GM21367 (cell line): ENCODE measurements around the gene ITIH2.
"Not testable (repeated sequence)": the region's sequence is repeated elsewhere in the genome, so short reads cannot be mapped to it uniquely, and the experiment has no call there.

Experiments
- ATAC-seq: cut with Tn5 transposase; IDR thresholded peaks from one replicate; pipeline ENCODE4 v1.9.1; 2021; ENCODE audit not compliant: unreplicated experiment

The ITIH2 gene

DNA sequence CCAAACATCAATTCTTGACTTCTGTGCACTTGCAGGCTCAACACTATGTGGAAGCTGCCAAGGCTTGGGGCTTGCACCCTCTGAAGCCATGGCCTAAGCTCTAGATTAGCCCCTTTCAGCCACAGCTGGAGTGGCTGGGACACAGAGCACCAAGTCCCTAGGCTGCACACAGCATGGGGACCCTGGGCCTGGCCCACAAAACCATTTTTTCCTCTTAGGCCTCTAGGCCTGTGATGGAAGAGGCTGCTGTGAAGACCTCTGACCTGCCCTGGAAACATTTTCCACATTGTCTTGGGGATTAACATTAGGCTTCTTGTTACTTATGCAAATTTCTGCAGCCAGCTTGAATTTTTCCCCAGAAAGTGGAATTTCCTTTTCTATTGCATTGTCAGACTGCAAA is 10.7 kb upstream of the ITIH2 start:
- not testable (repeated sequence) for ATAC-seq

DNA sequence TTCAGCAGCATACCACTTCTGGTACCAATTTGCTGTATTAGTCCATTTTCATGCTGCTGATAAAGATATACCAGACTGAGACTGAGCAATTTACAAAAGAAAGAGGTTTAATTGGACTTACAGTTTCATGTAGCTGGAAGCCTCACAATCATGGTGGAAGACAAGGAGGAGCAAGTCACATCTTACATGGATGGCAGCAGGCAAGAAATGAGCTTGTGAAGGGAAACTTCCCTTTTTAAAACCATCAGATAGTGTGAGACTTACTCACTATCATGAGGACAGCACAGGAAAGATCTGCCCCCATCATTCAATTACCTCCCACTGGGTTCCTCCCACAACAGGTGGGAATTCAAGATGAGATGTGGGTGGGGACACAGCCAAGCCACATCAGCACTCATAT is 9.9 kb upstream of the ITIH2 start:
- ATAC-seq = not testable (repeated sequence)

DNA sequence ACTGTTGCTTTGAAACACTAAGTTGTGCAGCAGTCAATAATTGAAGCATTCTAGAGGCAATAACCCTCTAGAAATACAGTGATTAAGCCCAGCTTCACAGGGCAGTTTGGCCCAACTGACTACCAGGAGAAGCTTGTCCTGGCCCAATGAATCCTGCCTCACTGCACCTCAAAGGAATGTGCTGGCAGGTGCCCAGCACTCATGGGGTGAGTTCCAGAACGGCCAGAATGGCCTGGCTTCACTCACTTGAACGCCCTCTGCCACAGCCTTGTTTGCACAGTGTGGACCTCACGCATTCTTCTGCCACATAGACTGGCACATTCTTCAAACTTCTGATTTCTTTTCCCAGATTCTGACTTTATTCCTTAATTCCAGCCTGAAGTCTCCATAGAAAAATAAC is 6.6 kb upstream of the ITIH2 start:
- ATAC-seq = no peak

DNA sequence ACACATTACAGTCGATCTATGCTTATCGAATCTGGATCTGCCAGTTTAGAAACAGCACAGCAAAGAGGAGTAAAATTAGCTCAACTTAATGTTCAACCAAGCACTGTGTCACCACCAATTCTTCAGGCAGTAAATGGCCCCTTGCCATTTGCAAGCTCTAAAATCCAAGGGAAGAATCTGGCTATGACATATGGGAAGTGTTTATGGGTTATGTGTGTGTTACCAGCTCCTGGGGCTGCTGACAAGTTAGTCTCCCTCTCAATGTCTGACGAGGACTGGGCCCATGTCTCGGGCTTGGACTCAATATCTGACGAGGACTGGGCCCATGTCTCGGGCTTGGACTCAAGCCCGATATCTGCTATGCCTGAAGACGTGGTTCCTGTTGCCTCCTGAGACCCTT is 5.7 kb upstream of the ITIH2 start:
- ATAC-seq = no peak

DNA sequence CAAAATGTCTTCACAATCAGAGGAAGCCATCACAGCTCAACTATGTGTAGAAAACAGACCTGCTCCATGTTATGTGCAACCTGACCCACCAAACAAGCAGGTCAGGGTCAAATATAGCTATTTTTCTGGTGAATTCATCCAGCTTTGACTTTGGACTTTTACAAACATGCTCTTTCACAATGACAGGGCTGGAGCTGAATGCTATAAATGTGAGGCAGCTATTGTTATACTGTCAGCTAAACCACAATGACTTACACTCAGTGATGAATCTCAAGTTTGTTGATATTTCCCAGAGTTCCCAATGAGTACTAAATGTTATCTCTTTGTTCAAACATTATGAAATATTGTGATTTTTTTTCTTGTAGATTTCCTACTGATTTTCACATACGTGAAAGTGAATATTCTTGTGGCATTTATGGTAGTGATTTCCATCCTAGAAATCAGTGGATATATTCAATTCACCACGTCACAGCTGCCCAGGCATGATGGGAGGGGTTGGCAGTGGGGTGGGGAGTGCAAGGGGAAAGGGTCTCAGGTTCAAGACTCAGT is 2.5 kb upstream of the ITIH2 start:
- ATAC-seq = no peak

DNA sequence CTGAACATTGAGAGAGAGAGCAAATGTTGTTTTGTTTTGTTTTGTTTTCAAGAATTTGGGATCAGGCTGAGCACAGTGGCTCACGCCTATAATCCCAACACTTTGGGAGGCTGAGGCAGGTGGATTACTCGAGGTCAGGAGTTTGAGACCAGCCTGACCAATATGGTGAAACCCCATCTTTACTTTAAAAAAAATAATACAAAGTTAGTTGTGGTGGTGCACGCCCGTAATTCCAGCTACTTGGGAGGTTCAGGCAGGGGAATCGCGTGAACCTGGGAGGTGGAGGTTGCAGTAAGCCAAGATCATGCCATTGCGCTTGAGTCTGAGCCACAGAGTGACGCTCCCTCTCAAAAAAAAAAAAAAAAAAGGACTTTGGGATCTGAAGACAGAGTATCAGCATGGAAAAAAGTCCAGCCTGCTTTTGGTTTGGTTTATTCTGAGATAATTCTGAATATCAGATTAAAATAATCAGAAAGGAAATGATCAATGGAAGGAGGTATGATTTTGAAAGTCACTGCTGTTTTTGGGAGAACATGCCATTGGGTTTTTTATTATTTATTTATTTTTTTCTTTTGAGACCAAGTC is 1.9 kb upstream of the ITIH2 start:
- ATAC-seq = no peak

DNA sequence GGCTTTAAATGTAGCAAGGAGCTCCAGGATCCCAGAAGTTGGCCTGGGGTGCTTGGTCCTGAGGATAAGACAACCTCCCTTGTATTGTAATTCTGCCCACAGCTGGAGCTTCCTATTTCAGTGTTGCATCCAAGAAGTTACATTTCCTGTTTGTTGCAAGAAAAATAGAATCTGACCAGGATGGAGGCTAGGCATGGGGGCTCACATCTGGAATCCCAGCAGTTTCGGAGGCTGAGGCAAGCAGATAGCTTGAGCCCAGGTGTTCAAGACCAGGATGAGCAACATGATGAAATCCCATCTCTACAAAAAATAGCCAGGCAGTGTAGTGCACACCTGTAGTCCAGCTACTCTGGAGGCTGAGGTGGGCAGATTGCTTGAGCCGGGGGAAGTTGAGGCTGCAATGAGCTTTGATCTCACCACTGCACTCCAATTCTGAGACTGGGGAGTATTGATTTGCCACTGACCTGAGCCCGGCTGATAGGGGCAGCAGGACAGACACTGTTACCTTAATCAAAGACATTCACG is 766 bp upstream of the ITIH2 start:
- no peak for ATAC-seq

DNA sequence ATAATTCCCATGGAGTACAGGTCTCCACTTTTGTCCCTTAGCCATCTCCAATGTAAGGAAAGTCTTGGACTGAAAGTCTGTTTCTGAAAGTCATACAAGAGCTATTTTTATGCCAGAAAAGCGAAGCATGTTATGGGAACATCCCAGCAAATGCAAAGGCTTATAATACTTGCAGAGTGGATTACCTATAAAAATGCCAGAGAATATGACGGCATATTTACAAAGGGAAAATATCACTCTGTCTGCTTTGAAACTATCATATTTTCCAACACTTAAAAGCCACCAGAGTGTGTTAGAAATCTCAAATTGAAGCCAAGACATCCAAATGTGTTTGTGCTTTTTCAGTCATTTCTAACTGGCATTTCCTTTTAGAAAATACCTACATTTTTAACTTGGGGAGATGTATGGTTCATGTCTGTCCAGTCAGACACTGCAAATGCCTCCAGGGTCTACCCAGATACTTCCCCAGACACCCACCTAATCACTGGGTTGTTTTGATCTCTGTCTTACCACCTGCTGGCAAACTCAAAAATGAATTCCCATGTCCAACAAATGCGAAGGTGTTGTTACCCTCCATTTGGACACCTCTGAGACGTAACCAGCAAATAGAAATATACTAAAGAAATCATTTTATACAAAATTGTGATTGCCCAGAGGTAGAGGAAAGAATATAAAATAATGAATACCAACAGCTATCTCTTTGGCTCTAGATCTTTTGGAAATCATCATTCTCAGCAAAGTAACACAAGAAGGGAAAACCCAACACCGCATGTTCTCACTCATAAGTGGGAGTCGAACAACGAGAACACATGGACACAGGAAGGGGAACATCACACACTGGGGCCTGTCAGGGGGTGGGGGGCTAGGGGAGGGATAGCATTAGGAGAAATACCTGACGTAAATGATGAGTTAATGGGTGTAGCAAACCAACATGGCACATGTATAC is 1.2 kb downstream of the ITIH2 start:
- no peak for ATAC-seq

DNA sequence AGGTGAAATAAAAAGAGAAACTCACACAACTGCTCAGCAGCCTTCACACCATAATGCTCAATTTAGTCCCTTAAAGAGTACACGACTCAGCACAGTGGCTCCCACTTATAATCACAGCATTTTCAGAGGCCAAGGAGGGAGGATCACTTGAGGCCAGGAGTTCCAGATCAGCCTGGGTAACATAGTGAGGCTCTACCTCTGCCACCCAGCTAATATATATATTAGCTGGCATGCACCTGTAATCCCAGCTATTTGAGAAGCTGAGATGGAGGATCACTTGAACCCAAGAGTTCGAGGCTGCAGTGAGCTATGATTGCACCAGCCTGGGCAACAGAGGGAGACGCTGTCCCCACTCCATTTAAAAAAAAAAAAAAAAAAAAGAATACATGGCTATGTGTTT is 2.2 kb downstream of the ITIH2 start:
- ATAC-seq = no peak

DNA sequence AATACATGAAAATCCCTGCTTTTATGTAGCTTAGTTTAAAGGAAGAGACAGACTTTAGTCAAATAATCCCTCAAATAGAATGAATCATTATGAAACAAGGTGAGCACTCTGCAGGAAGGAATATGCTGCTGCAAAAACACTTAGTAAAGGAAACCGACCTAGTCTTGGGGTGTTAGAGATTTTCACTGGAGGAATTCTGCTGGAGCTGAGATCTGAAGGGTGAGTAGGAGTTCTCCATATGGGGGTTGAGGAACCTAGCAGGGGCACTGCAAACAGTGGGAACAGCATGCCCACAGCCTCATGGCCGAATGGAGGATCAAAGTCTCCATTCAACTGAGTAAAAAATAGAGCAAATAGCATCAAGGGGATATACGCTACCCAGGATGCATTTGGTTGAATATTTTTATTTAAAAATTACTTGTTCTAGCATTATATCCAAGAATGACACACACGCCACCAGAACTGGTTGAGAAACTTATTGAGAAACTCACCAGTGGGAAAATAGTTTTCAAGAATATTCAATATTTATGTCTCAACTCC is 3.5 kb downstream of the ITIH2 start:
- ATAC-seq = no peak

DNA sequence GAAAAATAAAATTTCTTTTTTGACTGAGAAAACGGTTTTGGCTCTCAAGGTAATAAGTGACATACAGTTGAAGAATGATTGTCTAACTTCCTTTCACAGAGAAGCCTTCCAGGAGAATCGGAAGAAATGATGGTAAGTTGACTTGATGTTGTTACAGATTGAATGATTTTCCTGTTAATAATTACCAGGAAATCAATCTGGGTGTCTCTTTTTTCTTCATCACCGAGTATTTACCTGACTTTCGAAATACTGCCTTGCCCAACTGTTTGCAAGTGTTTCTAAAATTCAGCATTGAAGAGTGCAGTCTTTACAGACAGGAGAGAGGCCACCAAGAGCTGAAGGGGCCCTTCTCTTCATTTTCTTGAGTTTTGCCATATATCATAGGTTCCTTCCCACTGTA is 4.0 kb downstream of the ITIH2 start:
- ATAC-seq = no peak

DNA sequence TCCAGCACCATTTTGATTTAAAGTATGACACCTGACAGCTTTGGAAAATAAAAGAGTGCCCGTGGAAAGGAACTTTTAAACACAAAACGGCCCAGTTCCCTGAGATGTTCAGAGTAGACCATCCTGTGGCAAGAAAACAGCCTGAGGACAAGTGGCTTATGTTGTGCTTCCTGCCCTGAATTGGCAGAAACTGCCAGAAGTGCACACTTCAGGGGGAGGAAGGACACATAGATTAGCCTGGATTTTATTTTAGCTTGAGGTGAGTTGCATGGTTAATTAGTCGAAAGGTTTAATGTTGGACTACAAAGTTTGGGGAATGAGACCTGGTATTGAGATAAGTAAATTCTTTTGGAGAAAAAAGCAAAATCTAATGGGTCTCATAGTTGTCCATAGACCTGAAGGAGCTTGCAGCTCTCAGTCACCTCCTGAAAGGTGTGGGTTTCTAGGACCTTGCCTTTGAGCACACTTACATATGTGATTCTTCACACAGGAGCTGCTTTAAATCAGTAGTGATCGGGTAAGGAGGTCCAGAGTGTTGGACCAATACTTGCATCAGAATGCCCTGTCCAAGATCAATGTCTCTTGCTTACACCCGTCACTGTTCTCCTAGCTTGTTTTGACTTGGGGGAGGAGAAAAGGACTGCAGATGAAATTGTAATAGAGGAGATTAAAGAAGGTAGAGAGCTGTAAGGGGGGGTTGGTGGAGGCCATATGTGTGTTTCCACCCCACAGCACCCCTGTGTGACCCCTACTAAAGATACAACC is 4.9 kb downstream of the ITIH2 start:
- no peak for ATAC-seq

DNA sequence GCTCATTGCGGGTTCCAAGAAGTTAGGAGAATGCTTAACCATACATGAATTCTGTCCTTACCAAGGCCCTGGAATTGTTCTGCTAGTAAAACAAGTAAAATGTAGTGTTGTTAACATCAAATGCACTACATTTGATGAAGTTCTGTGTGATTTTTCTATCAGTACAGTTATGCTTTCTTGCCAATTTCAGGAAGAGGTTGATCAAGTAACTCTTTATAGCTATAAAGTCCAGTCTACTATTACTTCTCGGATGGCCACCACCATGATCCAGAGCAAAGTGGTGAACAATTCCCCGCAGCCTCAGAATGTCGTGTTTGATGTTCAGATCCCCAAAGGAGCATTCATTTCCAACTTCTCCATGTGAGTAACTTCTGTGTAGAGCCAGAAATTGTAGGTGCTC is 5.7 kb downstream of the ITIH2 start:
- ATAC-seq = no peak

DNA sequence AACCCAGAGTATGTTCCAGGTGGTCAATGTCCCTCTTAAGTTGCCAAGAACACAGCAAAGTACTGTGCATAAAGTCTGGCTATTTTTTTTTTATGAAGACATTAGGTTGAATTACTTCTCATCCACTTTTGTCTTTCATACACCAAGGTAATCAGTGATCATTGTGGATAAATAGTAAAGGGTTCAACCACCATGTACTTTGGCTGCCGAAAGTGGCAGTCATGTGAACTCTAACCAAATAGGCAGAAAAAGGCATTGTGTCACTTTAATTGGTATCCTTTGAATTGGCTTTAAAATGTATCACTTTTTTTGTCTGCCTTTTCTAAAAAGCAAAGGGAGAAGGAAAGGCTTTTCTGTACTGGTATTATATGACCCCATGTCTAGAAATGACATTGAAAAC is 7.3 kb downstream of the ITIH2 start:
- no peak for ATAC-seq

DNA sequence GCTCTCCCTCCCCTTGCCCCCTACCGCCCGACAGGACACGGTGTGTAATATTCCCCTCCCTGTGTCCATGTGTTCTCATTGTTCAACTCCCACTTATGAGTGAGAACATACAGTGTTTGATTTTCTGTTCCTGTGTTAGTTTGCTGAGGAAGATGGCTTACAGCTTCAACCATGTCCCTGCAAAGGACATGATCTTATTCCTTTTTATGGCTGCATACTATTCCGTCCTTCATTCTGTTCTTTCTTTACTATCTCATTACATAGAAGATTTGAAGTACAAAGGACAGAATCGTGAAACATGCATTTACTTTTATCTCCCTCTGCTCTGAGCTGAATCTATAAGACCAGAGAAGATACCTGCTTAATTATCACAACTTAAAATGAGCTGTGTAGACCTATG is 8.0 kb downstream of the ITIH2 start:
- ATAC-seq = not testable (repeated sequence)

DNA sequence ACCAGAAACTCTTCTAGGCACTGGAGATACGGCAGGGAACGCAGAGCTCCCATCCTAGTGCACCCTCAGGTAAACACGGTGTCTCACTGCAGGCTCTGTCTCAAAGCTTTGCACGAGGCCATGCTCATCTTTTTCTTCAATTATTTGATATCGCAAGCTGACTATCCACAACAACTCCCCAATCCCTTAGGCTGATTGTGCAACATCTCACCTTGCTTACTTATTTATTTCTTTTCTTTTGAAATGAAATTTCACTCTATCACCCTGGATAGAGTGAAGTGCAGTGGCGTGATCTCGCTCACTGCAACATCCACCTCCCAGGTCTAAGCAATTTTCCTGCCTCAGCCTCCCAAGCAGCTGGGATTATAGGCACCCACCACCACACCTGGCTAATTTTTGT is 12.4 kb downstream of the ITIH2 start:
- no peak for ATAC-seq

DNA sequence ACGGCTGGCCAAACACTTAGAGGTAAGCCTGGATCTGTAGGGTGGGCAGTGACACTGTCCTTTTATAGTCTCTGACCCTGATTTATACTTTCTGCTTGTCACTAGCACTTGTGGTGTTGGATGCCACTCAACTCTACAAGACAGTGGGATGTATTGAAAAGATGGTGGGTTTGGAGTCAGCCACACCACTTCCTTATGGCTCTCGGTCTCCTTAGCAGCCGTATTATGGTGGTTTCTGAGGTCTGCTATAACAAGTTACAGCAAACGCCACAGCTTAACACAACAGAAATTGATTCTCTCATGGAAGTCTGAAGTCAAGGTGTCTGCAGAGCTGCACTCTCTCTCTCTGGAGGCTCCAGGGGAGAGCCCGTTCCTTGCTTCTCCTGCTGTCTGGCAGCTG is 14.7 kb downstream of the ITIH2 start:
- ATAC-seq = no peak

DNA sequence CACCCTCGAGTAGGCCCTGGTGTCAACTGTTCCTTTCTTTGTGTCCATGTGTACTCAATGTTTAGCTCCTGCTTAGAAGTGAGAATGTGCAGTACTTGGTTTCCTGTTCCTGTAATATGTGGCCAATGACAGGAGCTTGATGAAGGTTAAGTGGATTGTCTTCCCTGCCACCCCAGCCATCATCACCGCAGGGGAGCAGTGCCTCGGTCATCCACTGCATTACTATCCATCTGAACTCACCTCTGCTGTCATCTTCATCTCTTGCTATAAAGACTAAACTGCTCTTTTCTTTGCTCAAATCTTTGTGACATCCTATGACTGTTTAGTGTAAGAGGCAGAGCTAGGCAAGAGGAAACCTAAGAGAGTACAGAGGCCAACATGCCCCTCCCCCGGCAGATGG is 15.6 kb downstream of the ITIH2 start:
- ATAC-seq = no peak

DNA sequence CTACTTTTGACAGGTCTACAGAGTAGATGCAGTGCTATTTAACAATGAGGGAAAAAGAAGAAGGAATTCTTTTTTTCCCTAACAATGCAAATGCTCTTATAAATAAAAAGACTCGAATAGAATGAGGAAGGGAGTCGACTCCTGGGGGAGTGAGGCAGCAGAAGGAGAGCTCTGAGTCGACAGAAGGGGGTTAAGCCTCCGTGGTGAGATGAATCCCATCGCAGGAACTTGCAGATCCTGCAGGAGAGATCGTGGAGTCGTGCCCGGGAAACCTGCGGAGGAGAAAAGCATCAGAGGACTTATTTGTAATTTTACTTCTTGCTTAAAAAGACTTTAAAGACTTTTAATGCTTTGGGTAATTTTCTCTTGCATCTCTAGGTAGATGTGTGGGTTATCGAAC is 17.4 kb downstream of the ITIH2 start:
- no peak for ATAC-seq

DNA sequence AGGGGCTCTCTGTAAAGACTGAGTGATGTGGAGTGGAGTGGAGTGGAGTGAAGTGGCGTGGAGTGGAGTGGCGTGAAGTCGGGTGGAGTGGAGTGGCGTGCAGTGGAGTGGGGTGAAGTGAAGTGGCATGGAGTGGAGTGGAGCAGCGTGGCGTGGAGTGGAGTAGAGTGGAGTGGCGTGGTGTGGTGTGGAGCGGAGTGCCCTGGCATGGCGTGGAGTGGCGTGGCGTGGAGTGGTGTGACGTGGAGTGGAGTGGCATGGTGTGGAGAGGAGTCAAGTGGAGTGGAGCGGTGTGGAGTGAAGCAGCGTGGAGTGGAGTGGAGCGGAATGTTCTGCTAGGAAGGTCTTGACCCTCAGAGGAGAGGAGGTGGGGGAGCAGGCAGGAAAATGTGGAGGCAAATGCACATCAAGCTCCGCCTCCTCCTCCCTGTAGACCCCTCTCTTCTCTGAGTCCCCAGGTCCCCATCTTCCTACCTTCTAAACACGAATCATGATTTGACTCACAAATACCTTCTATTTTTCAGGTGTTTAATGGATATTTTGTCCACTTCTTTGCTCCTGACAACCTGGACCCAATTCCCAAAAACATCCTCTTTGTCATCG is 19.9 kb downstream of the ITIH2 start:
- no peak for ATAC-seq

DNA sequence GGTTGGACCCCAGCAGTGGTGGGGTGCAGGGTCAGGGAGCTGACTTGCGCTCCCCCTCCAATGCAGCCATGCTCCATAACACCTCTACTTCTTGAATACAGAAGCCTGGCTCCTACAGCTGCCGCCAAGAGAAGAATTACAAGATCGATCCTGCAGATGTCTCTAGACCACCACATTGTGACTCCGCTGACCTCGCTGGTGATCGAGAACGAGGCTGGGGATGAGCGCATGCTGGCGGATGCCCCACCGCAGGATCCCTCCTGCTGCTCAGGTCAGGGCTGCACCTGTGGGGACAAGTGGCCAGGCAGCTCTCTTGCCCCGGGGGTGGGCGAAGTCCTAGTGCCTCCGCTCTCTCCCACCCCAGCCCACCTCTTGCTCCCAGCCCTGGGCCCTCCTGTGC is 31.7 kb downstream of the ITIH2 start:
- ATAC-seq = no peak
